GM12875 (cell line): ENCODE results near the gene IL12RB2.

Source experiments
- H3K4me3 ChIP-seq: one replicate; pipeline ENCODE4 v1.5.1; 2011; ENCODE audit warnings: low read depth, low read length, control low read depth
- TF ChIP-seq, protein P1 (sequence below): IDR thresholded peaks from 2 replicates; pipeline ENCODE4 v1.5.1; 2011; ENCODE audit warnings: low read depth, mild to moderate bottlenecking, control low read depth, inconsistent platforms, low read length, moderate library complexity, borderline replicate concordance; ENCODE audit not compliant: insufficient read depth

IL12RB2 gene

DNA sequence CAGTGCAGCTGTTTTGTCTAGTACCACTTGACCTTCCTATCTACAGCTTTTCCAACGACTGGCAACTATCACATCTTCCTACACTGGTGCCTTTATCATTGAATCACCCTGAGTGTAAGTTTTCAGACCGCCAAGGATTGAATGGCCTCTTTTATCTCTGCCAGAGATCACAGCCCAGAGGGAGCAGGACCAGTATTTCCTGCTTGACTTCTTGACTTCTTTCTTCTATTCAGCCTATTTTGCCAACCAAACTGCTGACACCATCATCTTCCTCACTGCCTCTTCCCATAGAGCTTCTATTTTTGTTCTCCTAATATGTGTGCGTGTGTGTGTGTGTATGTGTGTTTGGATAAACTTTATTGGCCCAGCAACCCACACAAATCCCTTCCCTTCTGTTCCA is 68.7 kb downstream of the IL12RB2 start:
- H3K4me3 ChIP-seq, result no peak overlapping the region
- TF ChIP-seq, protein P1, sequence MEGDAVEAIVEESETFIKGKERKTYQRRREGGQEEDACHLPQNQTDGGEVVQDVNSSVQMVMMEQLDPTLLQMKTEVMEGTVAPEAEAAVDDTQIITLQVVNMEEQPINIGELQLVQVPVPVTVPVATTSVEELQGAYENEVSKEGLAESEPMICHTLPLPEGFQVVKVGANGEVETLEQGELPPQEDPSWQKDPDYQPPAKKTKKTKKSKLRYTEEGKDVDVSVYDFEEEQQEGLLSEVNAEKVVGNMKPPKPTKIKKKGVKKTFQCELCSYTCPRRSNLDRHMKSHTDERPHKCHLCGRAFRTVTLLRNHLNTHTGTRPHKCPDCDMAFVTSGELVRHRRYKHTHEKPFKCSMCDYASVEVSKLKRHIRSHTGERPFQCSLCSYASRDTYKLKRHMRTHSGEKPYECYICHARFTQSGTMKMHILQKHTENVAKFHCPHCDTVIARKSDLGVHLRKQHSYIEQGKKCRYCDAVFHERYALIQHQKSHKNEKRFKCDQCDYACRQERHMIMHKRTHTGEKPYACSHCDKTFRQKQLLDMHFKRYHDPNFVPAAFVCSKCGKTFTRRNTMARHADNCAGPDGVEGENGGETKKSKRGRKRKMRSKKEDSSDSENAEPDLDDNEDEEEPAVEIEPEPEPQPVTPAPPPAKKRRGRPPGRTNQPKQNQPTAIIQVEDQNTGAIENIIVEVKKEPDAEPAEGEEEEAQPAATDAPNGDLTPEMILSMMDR, result no peak

DNA sequence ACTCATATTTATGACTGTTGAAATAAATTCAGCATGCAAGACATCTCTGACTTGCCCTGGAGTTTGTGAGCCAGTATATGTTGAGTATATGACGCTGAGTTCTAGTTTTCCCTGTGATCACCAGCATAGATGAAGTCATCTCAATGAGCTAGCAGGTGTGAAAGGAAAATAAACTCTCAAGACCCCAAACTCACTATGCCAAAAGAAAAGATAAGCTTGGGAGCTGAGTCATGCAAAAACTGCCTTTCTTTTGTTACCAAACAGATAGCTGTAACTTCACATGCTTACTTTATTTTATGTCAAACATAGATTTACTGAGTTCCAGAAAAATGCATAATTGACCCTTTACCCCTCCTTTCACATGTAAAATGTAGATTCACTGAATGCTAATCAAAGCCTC is 69.6 kb downstream of the IL12RB2 start:
- TF ChIP-seq, protein P1, result no peak

DNA sequence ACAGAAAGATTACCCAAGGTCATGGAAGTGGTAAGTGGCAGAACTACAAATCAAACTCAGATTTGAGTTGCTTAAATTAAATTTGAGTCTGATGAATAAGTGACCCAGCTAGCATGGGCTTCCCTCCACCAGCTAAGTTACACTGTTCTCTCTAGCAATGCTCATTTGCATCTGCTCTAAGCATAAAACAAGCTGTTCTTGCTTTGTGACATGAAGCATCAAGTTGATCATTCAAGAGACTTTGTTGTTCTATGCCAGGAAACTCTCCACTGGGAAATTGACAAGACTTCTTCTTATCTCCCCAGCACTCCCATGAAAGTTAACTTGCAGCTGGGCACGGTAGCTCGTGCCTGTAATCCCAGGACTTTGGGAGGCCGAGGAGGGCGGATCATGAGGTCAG is 73.5 kb downstream of the IL12RB2 start:
- TF ChIP-seq, protein P1, result no peak
- H3K4me3 ChIP-seq, result no peak overlapping the region

More for the DNA sequence above, 69.6 kb downstream of the IL12RB2 start:
- no peak overlapping the region for H3K4me3 ChIP-seq

DNA sequence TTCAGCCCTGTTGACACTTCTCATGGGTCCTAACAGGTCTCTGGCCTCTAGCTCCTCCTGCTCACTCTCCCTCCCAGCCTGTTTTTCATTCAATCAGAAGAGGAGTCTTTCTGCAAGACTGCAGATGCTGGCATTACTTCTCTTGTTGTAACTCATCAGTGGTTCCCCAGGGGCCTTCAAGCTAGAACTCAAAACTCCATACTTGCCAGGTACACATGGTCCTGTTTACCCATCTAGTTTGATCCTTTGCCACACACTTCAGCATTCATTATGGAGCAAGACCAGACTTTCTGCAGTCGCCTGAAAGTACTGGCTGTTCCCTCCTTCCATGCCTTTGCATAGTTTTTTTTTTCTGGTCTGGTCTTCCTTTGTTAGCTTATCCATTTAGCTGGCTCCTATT is 74.6 kb downstream of the IL12RB2 start:
- TF ChIP-seq, protein P1, result no peak

DNA sequence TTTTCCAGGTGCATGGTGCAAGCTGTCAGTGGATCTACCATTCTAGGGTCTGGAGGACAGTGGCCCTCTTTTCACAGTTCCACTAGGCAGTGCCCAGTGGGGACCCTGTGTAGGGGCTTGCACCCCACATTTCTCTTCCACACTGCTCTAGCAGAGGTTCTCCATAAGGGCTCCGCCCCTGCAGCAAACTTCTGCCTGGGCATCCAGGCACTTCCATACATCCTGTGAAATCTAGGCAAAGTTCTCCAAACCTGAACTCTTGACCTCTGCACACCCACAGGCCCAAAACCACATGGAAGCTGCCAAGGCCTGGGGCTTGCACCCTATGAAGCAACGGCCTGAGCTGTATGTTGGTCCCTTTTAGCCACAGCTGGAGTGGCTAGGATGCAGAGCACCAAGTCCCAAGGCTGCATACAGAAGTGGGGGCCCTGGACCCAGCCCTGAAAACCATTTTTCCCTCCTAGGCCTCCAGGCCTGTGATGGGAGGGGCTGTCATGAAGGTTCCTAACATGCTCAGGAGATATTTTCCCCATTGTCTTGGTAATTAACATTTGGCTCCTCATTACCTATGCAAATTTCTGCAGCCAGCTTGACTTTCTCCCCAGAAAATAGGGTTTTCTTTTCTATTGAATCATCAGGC is 76.4 kb downstream of the IL12RB2 start:
- no peak overlapping the region for H3K4me3 ChIP-seq
- TF ChIP-seq, protein P1, result no peak

More for the DNA sequence above, 74.6 kb downstream of the IL12RB2 start:
- H3K4me3 ChIP-seq, result no peak overlapping the region

DNA sequence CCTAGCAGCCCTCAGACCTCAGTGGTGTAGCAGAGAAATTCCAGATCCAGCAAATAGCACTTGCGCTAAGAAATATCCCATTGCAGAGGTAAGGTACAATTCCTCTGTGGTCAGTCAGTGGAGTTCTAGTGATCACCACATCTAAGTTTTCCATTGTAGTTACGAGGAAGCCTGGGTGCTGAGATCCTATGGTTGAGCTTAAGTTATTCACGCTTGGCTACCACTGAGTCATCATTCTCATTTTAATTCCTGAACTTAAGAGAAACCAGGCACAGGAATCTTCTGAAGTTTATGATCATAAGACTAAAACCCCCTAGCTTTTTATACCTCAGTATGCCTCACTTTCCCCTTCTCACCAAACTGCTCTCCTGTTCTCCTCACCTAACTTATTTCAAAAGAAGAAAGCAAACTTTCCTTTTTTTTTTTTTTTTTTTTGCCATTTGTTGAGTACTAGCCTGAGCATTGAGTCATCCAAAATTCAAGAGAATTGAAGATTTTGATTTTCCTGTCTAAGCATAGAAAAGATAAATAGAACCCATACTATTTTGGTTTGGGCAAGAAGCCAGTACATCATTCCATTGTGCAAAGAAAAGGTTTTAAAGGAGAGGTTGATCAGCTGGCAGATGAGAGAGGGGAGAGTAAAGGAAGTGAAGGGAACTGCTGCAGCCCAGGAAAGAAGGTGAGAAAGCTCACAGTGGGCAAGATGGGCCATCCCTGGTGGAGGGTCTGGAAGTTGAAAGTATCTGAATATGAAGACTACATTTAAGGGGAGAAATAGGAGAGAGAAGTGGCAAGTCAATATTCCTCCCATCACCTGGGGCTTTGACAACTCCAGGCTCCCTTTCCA is 82.6 kb downstream of the IL12RB2 start:
- H3K4me3 ChIP-seq, result no peak overlapping the region
- TF ChIP-seq, protein P1, result no peak
